A549 (cell line): Measurements from ENCODE around the gene GNAT3.

ENCODE experiments used
- BHLHE40 ChIP-seq: IDR thresholded peaks from 2 replicates; pipeline ENCODE4 v1.6.1; 2012; ENCODE audit warnings: low read depth, low read length, inconsistent platforms
- CEBPB ChIP-seq, 2 experiments: fragments of >200 bp in 1 of 2; sonication (Bioruptor Twin) in 1 of 2; formaldehyde crosslinking in 1 of 2; IDR thresholded peaks; 2 replicates each; pipeline ENCODE4 v1.6.1; 2012 to 2016
- CHD2 ChIP-seq: fragments of 150-350 bp; IDR thresholded peaks from 2 replicates; pipeline ENCODE4 v1.6.1; 2014; ENCODE audit warnings: low read length; ENCODE audit not compliant: partially characterized antibody
- JUN ChIP-seq, 2 experiments: fragments of >200 bp; sonication (Bioruptor Twin); formaldehyde crosslinking; IDR thresholded peaks; 2 replicates in 1 of 2; 3 replicates in 1 of 2; pipeline ENCODE4 v1.6.1; 2016 to 2017
- KDM1A ChIP-seq: fragments of 200-600 bp; sonication (generic); IDR thresholded peaks from 2 replicates; pipeline ENCODE4 v1.6.1; 2016; ENCODE audit warnings: low read depth, mild to moderate bottlenecking
- KDM5A ChIP-seq: fragments of 200-600 bp; sonication (generic); IDR thresholded peaks from 2 replicates; pipeline ENCODE4 v1.6.1; 2016; ENCODE audit warnings: antibody characterized with exemption, mild to moderate bottlenecking
- NR3C1 ChIP-seq: fragments of >200 bp; sonication (Bioruptor Twin); formaldehyde crosslinking; IDR thresholded peaks from 3 replicates; pipeline ENCODE4 v1.6.1; 2017
- POLR2A ChIP-seq: IDR thresholded peaks from 2 replicates; pipeline ENCODE4 v1.6.1; 2012; ENCODE audit warnings: mild to moderate bottlenecking, low read length
- RCOR1 ChIP-seq: fragments of 150-350 bp; IDR thresholded peaks from 2 replicates; pipeline ENCODE4 v1.6.1; 2014; ENCODE audit warnings: antibody characterized with exemption, low read length, low read depth
- SMC3 ChIP-seq: fragments of >200 bp; sonication (Bioruptor Twin); formaldehyde crosslinking; IDR thresholded peaks from 3 replicates; pipeline ENCODE4 v1.6.1; 2018; ENCODE audit warnings: inconsistent platforms
- TF ChIP-seq, protein P1 (sequence below): fragments of >200 bp; sonication (Bioruptor Twin); formaldehyde crosslinking; IDR thresholded peaks from 3 replicates; pipeline ENCODE4 v1.5.1; 2016
- TF ChIP-seq, protein P2 (sequence below): IDR thresholded peaks from 2 replicates; pipeline ENCODE4 v1.6.1; 2012
- TF ChIP-seq, protein P3 (sequence below): IDR thresholded peaks from 2 replicates; pipeline ENCODE4 v1.6.1; 2012; ENCODE audit warnings: low read depth, borderline replicate concordance
- TF ChIP-seq, protein P4 (sequence below): fragments of 450-650 bp; IDR thresholded peaks from 2 replicates; pipeline ENCODE4 v1.6.1; 2014; ENCODE audit warnings: antibody characterized with exemption

DNA sequence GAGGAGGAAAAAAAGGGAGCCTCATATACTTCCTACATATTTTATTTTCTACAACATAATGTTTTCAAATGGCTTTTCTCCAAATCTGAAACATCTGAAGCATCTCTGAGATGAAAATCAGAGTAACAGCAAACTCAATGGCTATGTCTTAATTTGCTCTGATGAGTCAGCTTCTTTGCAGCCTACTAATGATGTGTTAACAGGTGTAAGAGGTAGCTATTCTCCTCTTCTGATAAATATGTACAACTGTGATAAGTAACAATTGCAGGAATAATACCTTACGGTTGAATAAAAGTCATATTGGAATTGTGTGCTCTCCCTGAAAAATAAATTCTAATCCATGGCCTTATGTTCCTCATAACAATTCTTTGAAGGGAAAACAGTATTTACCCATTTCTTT lies 45.2 kb downstream of the GNAT3 start:
- TF ChIP-seq, protein P1, sequence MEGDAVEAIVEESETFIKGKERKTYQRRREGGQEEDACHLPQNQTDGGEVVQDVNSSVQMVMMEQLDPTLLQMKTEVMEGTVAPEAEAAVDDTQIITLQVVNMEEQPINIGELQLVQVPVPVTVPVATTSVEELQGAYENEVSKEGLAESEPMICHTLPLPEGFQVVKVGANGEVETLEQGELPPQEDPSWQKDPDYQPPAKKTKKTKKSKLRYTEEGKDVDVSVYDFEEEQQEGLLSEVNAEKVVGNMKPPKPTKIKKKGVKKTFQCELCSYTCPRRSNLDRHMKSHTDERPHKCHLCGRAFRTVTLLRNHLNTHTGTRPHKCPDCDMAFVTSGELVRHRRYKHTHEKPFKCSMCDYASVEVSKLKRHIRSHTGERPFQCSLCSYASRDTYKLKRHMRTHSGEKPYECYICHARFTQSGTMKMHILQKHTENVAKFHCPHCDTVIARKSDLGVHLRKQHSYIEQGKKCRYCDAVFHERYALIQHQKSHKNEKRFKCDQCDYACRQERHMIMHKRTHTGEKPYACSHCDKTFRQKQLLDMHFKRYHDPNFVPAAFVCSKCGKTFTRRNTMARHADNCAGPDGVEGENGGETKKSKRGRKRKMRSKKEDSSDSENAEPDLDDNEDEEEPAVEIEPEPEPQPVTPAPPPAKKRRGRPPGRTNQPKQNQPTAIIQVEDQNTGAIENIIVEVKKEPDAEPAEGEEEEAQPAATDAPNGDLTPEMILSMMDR, result no peak
- TF ChIP-seq, protein P2, sequence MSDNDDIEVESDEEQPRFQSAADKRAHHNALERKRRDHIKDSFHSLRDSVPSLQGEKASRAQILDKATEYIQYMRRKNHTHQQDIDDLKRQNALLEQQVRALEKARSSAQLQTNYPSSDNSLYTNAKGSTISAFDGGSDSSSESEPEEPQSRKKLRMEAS, result no peak
- no peak for TF ChIP-seq KDM1A
- TF ChIP-seq POLR2A, result no peak
- TF ChIP-seq NR3C1, result no peak
- TF ChIP-seq, protein P3, sequence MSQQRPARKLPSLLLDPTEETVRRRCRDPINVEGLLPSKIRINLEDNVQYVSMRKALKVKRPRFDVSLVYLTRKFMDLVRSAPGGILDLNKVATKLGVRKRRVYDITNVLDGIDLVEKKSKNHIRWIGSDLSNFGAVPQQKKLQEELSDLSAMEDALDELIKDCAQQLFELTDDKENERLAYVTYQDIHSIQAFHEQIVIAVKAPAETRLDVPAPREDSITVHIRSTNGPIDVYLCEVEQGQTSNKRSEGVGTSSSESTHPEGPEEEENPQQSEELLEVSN, result no peak
- TF ChIP-seq, protein P4, sequence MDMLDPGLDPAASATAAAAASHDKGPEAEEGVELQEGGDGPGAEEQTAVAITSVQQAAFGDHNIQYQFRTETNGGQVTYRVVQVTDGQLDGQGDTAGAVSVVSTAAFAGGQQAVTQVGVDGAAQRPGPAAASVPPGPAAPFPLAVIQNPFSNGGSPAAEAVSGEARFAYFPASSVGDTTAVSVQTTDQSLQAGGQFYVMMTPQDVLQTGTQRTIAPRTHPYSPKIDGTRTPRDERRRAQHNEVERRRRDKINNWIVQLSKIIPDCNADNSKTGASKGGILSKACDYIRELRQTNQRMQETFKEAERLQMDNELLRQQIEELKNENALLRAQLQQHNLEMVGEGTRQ, result no peak
- TF ChIP-seq SMC3, result no peak
- TF ChIP-seq CHD2, result no peak
- no peak for TF ChIP-seq RCOR1
- no peak for TF ChIP-seq JUN (IDR thresholded peaks at IDR 0.05)
- no peak for TF ChIP-seq CEBPB (IDR thresholded peaks at IDR 0.05)
- TF ChIP-seq BHLHE40, result no peak
- TF ChIP-seq KDM5A, result no peak
